HG02970 (cell line): ENCODE results near the gene SNX11.

Experiments
- ATAC-seq: cut with Tn5 transposase; IDR thresholded peaks from one replicate; pipeline ENCODE4 v1.9.1; 2021; ENCODE audit warnings: mild to moderate bottlenecking, moderate library complexity, moderate number of reproducible peaks; ENCODE audit not compliant: unreplicated experiment, low FRiP score

Gene SNX11

DNA sequence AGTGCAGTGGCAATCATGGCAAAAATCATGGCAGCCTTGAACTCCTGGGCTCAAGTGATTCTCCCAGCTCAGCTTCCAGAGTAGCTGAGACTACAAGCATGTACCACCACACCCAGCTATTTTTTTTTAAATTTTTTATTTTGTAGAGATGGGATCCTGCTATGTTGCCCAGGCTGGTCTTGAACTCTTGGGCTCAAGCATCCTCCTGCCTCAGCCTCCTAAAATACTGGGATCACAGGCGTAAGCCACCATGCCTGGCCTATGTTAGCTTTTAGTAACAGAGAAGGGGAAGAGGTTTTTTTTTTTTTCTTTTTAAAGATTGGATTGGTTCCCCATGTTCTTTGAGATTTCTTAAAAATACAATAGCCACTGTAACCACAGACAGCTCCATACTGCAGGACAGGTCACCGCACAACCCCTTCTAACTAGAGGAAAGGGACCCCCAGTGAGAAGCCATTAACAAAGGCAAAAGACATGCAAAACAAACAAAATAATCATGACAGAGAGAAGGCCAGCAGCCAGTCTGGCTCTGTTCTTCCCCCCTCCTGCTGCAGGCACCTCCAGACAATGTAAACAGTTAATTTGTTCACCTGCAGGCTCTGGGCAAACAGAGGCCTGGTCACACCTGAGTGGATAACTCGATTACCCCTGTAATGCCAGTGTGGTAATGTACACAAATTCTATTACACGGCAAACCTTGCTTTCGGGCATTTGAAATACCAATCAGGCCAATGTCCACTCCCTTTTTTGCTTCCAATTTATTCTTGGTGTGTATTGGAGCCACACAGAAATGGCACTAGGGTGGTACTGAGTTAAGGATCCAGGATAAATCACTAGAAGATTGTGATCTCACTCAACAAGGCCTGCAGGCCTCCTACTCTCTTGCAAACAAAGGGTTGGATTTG lies 52.9 kb downstream of the SNX11 start:
- no peak for ATAC-seq

DNA sequence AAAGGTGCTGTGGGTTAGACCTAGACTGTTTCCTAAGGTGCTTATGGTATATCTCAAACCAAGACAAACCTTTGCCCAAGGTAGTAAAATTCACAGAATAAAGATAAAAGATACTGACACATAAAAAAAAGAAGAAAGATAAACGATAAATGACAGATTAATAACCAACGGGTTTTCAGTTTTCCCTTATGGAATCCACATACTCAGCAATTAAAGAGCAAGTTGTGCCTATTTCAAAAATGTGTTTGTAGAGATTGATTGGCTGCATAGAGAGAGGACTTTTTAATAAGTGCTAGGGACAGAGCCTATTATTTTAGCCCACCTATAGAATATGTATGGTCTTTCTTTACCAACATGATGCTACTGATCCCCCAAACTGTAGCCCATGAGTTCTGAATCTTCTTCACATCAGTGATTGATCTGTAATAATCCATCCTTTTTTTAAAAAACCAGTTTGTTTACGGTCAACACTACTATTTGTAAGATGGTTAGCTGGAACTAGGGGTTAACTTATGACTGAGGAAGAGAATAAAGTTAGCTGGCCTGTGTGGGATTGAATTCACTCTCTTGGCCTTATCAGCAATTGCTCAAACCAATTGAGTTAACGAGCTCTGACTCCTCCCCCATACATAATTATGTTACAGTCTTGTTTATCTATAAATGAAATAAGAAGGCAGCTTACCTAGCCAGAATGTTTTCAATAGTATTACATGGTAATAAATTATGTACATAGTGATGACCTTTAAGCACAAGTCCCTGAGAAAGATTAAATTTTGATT lies 53.8 kb downstream of the SNX11 start:
- ATAC-seq: no peak

DNA sequence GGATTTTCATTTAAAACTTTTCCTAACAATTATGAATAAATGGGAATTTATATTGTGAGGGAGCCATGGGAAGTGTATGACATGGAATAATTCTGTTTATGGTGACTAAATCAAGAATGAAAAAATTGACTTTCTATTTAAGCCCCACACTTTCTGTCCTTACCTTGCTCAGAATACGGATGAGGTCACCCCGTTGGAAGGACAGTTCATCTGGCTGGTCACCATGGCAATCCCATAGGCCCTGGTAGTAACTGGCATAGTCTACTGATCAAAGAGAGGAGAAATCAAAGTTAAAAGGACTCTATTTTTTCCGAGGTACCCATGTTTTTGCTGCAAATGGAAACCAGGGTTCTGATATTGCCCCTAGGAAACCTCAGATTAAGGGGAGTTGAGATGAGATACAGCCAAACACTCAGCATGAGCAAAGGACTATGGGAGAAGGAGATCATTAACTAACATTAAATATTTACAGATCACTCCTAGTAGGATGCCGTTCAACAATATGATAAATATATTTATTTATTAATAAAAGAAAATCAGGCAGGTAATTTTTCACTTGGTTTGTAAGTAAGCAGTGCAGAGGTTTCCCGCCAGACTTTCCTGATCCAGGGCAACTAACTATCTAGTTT lies 54.9 kb downstream of the SNX11 start:
- ATAC-seq: no peak

DNA sequence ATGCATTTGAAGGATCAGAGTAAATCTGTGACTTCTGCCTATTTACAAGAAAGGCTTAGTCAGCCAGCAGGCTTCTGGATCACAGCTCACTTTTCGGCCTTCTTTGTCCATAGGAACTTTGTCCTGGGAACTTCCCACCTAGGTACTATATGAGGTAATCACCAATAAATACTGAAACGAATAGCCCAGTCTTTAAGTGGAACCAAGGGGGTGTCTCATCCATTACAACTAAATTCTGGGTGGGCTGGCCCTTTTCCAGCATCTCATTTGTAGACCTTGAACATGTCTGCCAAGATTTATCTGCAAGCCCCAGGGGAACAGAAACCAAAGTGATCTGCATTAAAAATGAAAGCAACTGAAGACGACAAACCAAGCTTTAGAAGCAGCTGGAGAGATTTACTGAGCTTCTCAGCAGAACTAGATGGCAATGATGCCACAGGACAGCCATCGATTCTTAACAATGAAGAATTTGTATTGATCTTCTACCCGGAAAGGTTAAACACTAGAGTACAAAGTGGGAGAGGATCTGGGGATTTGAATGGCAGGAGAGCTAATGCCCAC lies 55.5 kb downstream of the SNX11 start:
- no peak for ATAC-seq

DNA sequence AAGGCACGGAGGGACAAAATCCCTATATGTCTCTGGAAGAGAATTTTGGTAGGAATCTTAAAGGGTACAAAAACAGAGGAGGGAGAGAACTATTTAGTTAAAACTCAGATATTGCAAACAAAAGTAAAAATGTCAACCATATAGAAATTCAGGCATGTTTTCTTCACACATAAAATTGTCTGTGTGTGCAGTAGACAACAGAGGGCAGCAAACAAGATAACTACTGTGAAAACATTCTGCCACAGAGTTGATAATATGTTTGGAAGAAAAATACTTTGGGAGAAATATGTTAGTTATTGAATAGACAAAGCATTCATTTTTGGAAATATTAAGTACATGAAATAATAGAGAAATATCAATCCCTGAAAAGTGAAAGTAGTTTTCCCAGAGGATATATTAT lies 56.2 kb downstream of the SNX11 start:
- no peak for ATAC-seq

DNA sequence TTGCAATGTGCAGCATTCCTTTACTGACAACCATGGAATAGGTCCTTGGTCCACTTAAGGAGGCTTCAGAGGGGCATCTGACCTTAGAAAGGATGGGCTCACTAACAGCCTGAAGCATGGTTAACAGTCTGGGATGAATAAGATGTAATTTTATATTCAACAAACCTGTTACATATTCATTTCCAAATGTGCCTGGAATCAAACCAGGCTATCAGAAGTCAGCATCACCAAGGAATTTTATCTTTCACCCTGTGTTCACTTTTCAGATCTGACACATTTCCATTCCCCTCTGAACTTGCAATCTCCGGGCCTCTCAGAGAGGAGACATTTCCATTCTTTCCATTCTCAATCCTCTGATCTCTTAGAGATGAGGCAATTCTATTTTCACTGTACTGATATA lies 62.4 kb downstream of the SNX11 start:
- no peak for ATAC-seq
